IPS-20b (cell line): Measurements from ENCODE around the gene MIPOL1.

Source experiments
- H3K27ac ChIP-seq: one replicate; pipeline ENCODE4 v1.5.1; 2013; ENCODE audit warnings: low read length
- H3K27me3 ChIP-seq: 2 replicates; pipeline ENCODE4 v1.6.1; 2013; ENCODE audit warnings: mild to moderate bottlenecking, low read length, inconsistent platforms; ENCODE audit not compliant: insufficient read depth
- H3K36me3 ChIP-seq: 2 replicates; pipeline ENCODE4 v1.6.1; 2013; ENCODE audit warnings: low read depth, mild to moderate bottlenecking, inconsistent platforms, low read length, moderate library complexity; ENCODE audit not compliant: insufficient read depth
- H3K4me1 ChIP-seq: 2 replicates; pipeline ENCODE4 v1.6.1; 2013; ENCODE audit warnings: mild to moderate bottlenecking, control low read depth, inconsistent platforms, low read length, moderate library complexity; ENCODE audit not compliant: insufficient read depth
- H3K4me3 ChIP-seq: 2 replicates; pipeline ENCODE4 v1.5.1; 2013; ENCODE audit warnings: mild to moderate bottlenecking, low read length, inconsistent platforms
- H3K9ac ChIP-seq: 2 replicates; pipeline ENCODE4 v1.6.1; 2013; ENCODE audit warnings: low read depth, mild to moderate bottlenecking, inconsistent platforms, low read length, moderate library complexity
- H3K9me3 ChIP-seq: 2 replicates; pipeline ENCODE4 v1.6.1; 2013; ENCODE audit warnings: mild to moderate bottlenecking, low read depth, low read length, inconsistent platforms; ENCODE audit not compliant: insufficient read depth

The MIPOL1 gene

GRCh38 chr14:37416264-37416663 is 218.5 kb downstream of the MIPOL1 start:
- Histone ChIP-seq H3K9me3 (no peaks in the 10 kb centered on the region), H3K27me3 (no peaks in the 10 kb centered on the region), H3K4me1 (no peaks in the 10 kb centered on the region), H3K4me3 (no peak overlapping the region), H3K36me3 (no peaks in the 10 kb centered on the region), H3K9ac (no peak overlapping the region), H3K27ac (no peak overlapping the region)

GRCh38 chr14:37417151-37417550 is 219.4 kb downstream of the MIPOL1 start:
- H3K27me3 ChIP-seq, result no peaks in the 10 kb centered on the region
- H3K36me3 ChIP-seq, result no peaks in the 10 kb centered on the region
- no peaks in the 10 kb centered on the region for H3K9me3 ChIP-seq
- no peaks in the 10 kb centered on the region for H3K4me1 ChIP-seq
- H3K27ac ChIP-seq, result no peak overlapping the region
- H3K4me3 ChIP-seq, result no peak overlapping the region
- no peak overlapping the region for H3K9ac ChIP-seq

GRCh38 chr14:37417833-37418232 is 220.1 kb downstream of the MIPOL1 start:
- H3K27me3 ChIP-seq, result no peaks in the 10 kb centered on the region
- H3K9me3 ChIP-seq, result no peaks in the 10 kb centered on the region
- H3K27ac ChIP-seq, result no peak overlapping the region
- H3K4me3 ChIP-seq, result no peak overlapping the region
- no peaks in the 10 kb centered on the region for H3K4me1 ChIP-seq
- no peak overlapping the region for H3K9ac ChIP-seq
- no peaks in the 10 kb centered on the region for H3K36me3 ChIP-seq

GRCh38 chr14:37420622-37421021 is 222.9 kb downstream of the MIPOL1 start:
- Histone ChIP-seq H3K9me3 (no peaks in the 10 kb centered on the region), H3K4me3 (no peak overlapping the region), H3K27ac (no peak overlapping the region), H3K9ac (no peak overlapping the region), H3K27me3 (no peaks in the 10 kb centered on the region), H3K4me1 (no peaks in the 10 kb centered on the region), H3K36me3 (no peaks in the 10 kb centered on the region)

GRCh38 chr14:37422319-37422718 is 224.6 kb downstream of the MIPOL1 start:
- H3K4me3 ChIP-seq, result no peak overlapping the region
- no peak overlapping the region for H3K9ac ChIP-seq
- no peaks in the 10 kb centered on the region for H3K9me3 ChIP-seq
- no peak overlapping the region for H3K27ac ChIP-seq
- H3K4me1 ChIP-seq, result no peaks in the 10 kb centered on the region
- H3K36me3 ChIP-seq, result no peaks in the 10 kb centered on the region
- H3K27me3 ChIP-seq, result no peaks in the 10 kb centered on the region

GRCh38 chr14:37422748-37423147 is 225.0 kb downstream of the MIPOL1 start:
- Histone ChIP-seq H3K27me3 (no peaks in the 10 kb centered on the region), H3K4me1 (no peaks in the 10 kb centered on the region), H3K36me3 (no peaks in the 10 kb centered on the region), H3K27ac (no peak overlapping the region), H3K9me3 (no peaks in the 10 kb centered on the region), H3K9ac (no peak overlapping the region), H3K4me3 (no peak overlapping the region)

GRCh38 chr14:37428954-37429353 is 231.2 kb downstream of the MIPOL1 start:
- Histone ChIP-seq H3K36me3 (no peaks in the 10 kb centered on the region), H3K27ac (no peak overlapping the region)

GRCh38 chr14:37429618-37430017 is 231.9 kb downstream of the MIPOL1 start:
- no peaks in the 10 kb centered on the region for H3K36me3 ChIP-seq
- H3K27ac ChIP-seq, result no peak overlapping the region
- no peaks in the 10 kb centered on the region for H3K9me3 ChIP-seq
- no peak overlapping the region for H3K4me3 ChIP-seq
- H3K27me3 ChIP-seq, result no peaks in the 10 kb centered on the region
- no peak overlapping the region for H3K9ac ChIP-seq
- H3K4me1 ChIP-seq, result peaks cover 6% of the 10 kb centered on the region; the same call in 1 of the 2 replicates

More at GRCh38 chr14:37428954-37429353, 231.2 kb downstream of the MIPOL1 start:
- Histone ChIP-seq H3K9me3 (no peaks in the 10 kb centered on the region), H3K4me3 (no peak overlapping the region), H3K9ac (no peak overlapping the region), H3K4me1 (peaks cover 6% of the 10 kb centered on the region; the same call in 1 of the 2 replicates), H3K27me3 (no peaks in the 10 kb centered on the region)

- Histone ChIP-seq H3K4me1 (peaks cover 13% of the 10 kb centered on the region), H3K27ac (no peak overlapping the region), H3K36me3 (no peaks in the 10 kb centered on the region), H3K9me3 (no peaks in the 10 kb centered on the region), H3K4me3 (no peak overlapping the region), H3K27me3 (no peaks in the 10 kb centered on the region), H3K9ac (no peak overlapping the region)
These were observed 237.1 kb downstream of the MIPOL1 start for GRCh38 chr14:37434867-37435266.

- Histone ChIP-seq H3K4me1 (peaks cover 7% of the 10 kb centered on the region; the same call in 1 of the 2 replicates), H3K4me3 (no peak overlapping the region), H3K36me3 (no peaks in the 10 kb centered on the region), H3K9ac (no peak overlapping the region), H3K9me3 (no peaks in the 10 kb centered on the region), H3K27me3 (no peaks in the 10 kb centered on the region), H3K27ac (no peak overlapping the region)
These were observed 238.8 kb downstream of the MIPOL1 start for GRCh38 chr14:37436519-37436918.

- Histone ChIP-seq H3K4me1 (peaks cover 7% of the 10 kb centered on the region; the same call in 1 of the 2 replicates), H3K27me3 (no peaks in the 10 kb centered on the region), H3K9me3 (no peaks in the 10 kb centered on the region), H3K27ac (no peak overlapping the region), H3K9ac (no peak overlapping the region), H3K36me3 (no peaks in the 10 kb centered on the region), H3K4me3 (no peak overlapping the region)
These were observed 239.8 kb downstream of the MIPOL1 start for GRCh38 chr14:37437490-37437889.

GRCh38 chr14:37438444-37438843 is 240.7 kb downstream of the MIPOL1 start:
- Histone ChIP-seq H3K9ac (no peak overlapping the region), H3K27ac (no peak overlapping the region), H3K4me1 (peaks cover 7% of the 10 kb centered on the region; the same call in 1 of the 2 replicates), H3K9me3 (no peaks in the 10 kb centered on the region), H3K4me3 (no peak overlapping the region), H3K36me3 (no peaks in the 10 kb centered on the region), H3K27me3 (no peaks in the 10 kb centered on the region)

GRCh38 chr14:37443461-37443860 is 245.7 kb downstream of the MIPOL1 start:
- Histone ChIP-seq H3K4me3 (no peak overlapping the region), H3K27ac (no peak overlapping the region)

More at GRCh38 chr14:37443461-37443860, 245.7 kb downstream of the MIPOL1 start:
- Histone ChIP-seq H3K4me1 (no peaks in the 10 kb centered on the region), H3K9me3 (no peaks in the 10 kb centered on the region), H3K36me3 (no peaks in the 10 kb centered on the region), H3K9ac (no peak overlapping the region), H3K27me3 (no peaks in the 10 kb centered on the region)
